GM12878 (cell line): ENCODE results near the gene PRCP. TPM values are rescaled to one million over a fixed set of nuclear protein-coding genes. Genes with fewer than 3 reads are reported as not detected.
A peak's percentile ranks its signal among the peaks of the same experiment; 100 is the strongest.

Source experiments
- BMI1 ChIP-seq: fragments of 450-650 bp; IDR thresholded peaks from 2 replicates; pipeline ENCODE4 v1.6.1; 2016; ENCODE audit warnings: mild to moderate bottlenecking, moderate library complexity, borderline replicate concordance
- CBX5 ChIP-seq: sonication (generic); IDR thresholded peaks from 2 replicates; pipeline ENCODE4 v1.6.1; 2016; ENCODE audit warnings: low read depth, moderate library complexity, mild to moderate bottlenecking, inconsistent platforms
- CHD1 ChIP-seq: IDR thresholded peaks from 2 replicates; pipeline ENCODE4 v1.6.1; 2012; ENCODE audit warnings: low read depth, low read length, improper control_type of control experiment
- CREM ChIP-seq: IDR thresholded peaks from 2 replicates; pipeline ENCODE4 v1.6.1; 2014; ENCODE audit warnings: antibody characterized with exemption, low read depth
- MTA3 ChIP-seq: IDR thresholded peaks from 2 replicates; pipeline ENCODE4 v1.6.1; 2012; ENCODE audit warnings: low read length, inconsistent platforms, borderline replicate concordance
- NBN ChIP-seq: fragments of 450-650 bp; IDR thresholded peaks from 2 replicates; pipeline ENCODE4 v1.6.1; 2016
- SMC3 ChIP-seq: IDR thresholded peaks from 2 replicates; pipeline ENCODE4 v1.6.1; 2011; ENCODE audit warnings: low read length, improper control_type of control experiment, borderline replicate concordance
- SREBF1 ChIP-seq: IDR thresholded peaks from 2 replicates; pipeline ENCODE4 v1.6.1; 2012; ENCODE audit warnings: mild to moderate bottlenecking, low read length
- TCF7 ChIP-seq: IDR thresholded peaks from 2 replicates; pipeline ENCODE4 v1.6.1; 2014; ENCODE audit warnings: antibody characterized with exemption, borderline replicate concordance
- polyA plus RNA-seq, 11 experiments: library from polyadenylated mRNA; depleted of rRNA in 4 of 11; unstranded in 6 of 11; stranded (reverse) in 5 of 11; fragments of >200 nt; fragmentation: Nextera tagmentation in 4 of 11; fragmentation: Illumina TruSeq in 1 of 11; extraction: Ambion mirVana in 4 of 11; extraction: Trizol in 1 of 11; gene quantifications; 1 replicate in 1 of 11; 2 replicates in 10 of 11; pipeline versions ENCODE4 v1.2.1 to v1.2.3, GENCODE V29; 2011 to 2016; ENCODE audit warnings: inconsistent platforms in 2 of 11, missing spikeins in 2 of 11, low read depth in 1 of 11
- total RNA-seq, 4 experiments: library from RNA; depleted of rRNA in 3 of 4; stranded (reverse); fragments of >200 nt in 3 of 4; fragmentation: Illumina TruSeq in 1 of 4; extraction: Trizol in 1 of 4; gene quantifications; 2 replicates each; pipeline versions ENCODE4 v1.2.1 to v1.2.3, GENCODE V29; 2013 to 2021
- TF ChIP-seq, protein P1 (sequence below): fragments of 450-650 bp; IDR thresholded peaks from 2 replicates; pipeline ENCODE4 v1.6.1; 2017; ENCODE audit warnings: mild to moderate bottlenecking, low read depth, inconsistent platforms; ENCODE audit not compliant: poor library complexity, severe bottlenecking
- TF ChIP-seq, protein P2 (sequence below): fragments of 450-650 bp; IDR thresholded peaks from 2 replicates; pipeline ENCODE4 v1.6.1; 2017; ENCODE audit warnings: mild to moderate bottlenecking, moderate library complexity
- TF ChIP-seq, protein P3 (sequence below): IDR thresholded peaks from 2 replicates; pipeline ENCODE4 v1.6.1; 2012; ENCODE audit warnings: improper control_type of control experiment, low read depth, low read length; ENCODE audit not compliant: insufficient replicate concordance

The PRCP gene
- total and polyA plus RNA-seq, 10 of the 15 experiments (the other 5 are each of a cell fraction or from before 2014, with no cell fraction given): 14.9 to 43.6 (median 20.0) TPM

DNA sequence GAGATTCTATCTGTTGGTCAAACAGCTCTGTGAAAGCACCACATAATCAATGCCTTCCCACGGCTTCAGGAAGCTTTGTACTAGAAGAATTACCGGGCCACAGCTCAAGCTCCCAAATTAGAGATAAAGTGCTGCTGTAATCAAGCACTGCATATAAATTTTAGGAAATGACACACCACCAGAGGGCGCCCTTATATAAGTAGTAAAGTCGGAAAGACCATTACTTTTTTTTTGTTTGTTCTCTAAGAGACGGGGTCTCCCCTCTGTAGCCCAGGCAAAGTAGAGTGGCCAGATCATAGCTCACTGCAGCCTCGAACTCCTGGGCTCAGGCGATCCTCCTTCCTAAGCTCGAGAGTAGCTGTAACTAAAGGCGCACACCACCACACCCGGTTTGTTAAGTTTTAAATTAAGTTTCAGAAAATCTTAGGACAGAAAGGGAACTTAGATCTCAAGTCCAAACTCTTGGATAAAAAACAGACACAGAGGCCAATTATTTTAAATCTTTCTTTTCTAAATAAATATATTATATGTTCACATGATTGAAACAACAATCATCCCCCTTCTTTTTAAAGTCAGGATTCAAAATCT lies 32.6 kb downstream of the PRCP start (continued):
- TF ChIP-seq MTA3 (no peak), SMC3 (peak; percentile 79), CBX5 (no peak), NBN (no peak), SREBF1 (no peak), CREM (no peak), CHD1 (no peak), TCF7 (no peak), BMI1 (no peak)
- TF ChIP-seq, protein P1, sequence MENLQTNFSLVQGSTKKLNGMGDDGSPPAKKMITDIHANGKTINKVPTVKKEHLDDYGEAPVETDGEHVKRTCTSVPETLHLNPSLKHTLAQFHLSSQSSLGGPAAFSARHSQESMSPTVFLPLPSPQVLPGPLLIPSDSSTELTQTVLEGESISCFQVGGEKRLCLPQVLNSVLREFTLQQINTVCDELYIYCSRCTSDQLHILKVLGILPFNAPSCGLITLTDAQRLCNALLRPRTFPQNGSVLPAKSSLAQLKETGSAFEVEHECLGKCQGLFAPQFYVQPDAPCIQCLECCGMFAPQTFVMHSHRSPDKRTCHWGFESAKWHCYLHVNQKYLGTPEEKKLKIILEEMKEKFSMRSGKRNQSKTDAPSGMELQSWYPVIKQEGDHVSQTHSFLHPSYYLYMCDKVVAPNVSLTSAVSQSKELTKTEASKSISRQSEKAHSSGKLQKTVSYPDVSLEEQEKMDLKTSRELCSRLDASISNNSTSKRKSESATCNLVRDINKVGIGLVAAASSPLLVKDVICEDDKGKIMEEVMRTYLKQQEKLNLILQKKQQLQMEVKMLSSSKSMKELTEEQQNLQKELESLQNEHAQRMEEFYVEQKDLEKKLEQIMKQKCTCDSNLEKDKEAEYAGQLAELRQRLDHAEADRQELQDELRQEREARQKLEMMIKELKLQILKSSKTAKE: peak; percentile 40
- TF ChIP-seq, protein P2, sequence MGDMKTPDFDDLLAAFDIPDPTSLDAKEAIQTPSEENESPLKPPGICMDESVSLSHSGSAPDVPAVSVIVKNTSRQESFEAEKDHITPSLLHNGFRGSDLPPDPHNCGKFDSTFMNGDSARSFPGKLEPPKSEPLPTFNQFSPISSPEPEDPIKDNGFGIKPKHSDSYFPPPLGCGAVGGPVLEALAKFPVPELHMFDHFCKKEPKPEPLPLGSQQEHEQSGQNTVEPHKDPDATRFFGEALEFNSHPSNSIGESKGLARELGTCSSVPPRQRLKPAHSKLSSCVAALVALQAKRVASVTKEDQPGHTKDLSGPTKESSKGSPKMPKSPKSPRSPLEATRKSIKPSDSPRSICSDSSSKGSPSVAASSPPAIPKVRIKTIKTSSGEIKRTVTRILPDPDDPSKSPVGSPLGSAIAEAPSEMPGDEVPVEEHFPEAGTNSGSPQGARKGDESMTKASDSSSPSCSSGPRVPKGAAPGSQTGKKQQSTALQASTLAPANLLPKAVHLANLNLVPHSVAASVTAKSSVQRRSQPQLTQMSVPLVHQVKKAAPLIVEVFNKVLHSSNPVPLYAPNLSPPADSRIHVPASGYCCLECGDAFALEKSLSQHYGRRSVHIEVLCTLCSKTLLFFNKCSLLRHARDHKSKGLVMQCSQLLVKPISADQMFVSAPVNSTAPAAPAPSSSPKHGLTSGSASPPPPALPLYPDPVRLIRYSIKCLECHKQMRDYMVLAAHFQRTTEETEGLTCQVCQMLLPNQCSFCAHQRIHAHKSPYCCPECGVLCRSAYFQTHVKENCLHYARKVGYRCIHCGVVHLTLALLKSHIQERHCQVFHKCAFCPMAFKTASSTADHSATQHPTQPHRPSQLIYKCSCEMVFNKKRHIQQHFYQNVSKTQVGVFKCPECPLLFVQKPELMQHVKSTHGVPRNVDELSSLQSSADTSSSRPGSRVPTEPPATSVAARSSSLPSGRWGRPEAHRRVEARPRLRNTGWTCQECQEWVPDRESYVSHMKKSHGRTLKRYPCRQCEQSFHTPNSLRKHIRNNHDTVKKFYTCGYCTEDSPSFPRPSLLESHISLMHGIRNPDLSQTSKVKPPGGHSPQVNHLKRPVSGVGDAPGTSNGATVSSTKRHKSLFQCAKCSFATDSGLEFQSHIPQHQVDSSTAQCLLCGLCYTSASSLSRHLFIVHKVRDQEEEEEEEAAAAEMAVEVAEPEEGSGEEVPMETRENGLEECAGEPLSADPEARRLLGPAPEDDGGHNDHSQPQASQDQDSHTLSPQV: no peak
- TF ChIP-seq, protein P3, sequence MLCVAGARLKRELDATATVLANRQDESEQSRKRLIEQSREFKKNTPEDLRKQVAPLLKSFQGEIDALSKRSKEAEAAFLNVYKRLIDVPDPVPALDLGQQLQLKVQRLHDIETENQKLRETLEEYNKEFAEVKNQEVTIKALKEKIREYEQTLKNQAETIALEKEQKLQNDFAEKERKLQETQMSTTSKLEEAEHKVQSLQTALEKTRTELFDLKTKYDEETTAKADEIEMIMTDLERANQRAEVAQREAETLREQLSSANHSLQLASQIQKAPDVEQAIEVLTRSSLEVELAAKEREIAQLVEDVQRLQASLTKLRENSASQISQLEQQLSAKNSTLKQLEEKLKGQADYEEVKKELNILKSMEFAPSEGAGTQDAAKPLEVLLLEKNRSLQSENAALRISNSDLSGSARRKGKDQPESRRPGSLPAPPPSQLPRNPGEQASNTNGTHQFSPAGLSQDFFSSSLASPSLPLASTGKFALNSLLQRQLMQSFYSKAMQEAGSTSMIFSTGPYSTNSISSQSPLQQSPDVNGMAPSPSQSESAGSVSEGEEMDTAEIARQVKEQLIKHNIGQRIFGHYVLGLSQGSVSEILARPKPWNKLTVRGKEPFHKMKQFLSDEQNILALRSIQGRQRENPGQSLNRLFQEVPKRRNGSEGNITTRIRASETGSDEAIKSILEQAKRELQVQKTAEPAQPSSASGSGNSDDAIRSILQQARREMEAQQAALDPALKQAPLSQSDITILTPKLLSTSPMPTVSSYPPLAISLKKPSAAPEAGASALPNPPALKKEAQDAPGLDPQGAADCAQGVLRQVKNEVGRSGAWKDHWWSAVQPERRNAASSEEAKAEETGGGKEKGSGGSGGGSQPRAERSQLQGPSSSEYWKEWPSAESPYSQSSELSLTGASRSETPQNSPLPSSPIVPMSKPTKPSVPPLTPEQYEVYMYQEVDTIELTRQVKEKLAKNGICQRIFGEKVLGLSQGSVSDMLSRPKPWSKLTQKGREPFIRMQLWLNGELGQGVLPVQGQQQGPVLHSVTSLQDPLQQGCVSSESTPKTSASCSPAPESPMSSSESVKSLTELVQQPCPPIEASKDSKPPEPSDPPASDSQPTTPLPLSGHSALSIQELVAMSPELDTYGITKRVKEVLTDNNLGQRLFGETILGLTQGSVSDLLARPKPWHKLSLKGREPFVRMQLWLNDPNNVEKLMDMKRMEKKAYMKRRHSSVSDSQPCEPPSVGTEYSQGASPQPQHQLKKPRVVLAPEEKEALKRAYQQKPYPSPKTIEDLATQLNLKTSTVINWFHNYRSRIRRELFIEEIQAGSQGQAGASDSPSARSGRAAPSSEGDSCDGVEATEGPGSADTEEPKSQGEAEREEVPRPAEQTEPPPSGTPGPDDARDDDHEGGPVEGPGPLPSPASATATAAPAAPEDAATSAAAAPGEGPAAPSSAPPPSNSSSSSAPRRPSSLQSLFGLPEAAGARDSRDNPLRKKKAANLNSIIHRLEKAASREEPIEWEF: no peak
- TF ChIP-seq, all 136 proteins: peak for 6
